Hematopoietic multipotent progenitor cell treated with erythropoietin and hydrocortisone succinate and interleukin-3 and kit ligand, for 4 days (in vitro differentiated cells): ENCODE results near the gene OR5AS1.
"Not testable (repeated sequence)": the region's sequence is repeated elsewhere in the genome, so short reads cannot be mapped to it uniquely, and the experiment has no call there.

Source experiments
- DNase-seq: peaks from one replicate; pipeline ENCODE4 v3.0.0-alpha.2; 2015

The OR5AS1 gene

GRCh38 chr11:56027354-56027753 lies at the start of gene OR5AS1:
OR5AS1 (plus strand) TSS chr11:56027654; CDS start chr11:56030419, 2,765 bp downstream.
- DNase-seq, result no peak

GRCh38 chr11:55994525-55994924 lies 32.9 kb upstream of the OR5AS1 start, which contains the start of gene OR5F1:
OR5F1 (minus strand) TSS chr11:55994625; CDS start chr11:55994625, 0 bp downstream.
- no peak for DNase-seq

- DNase-seq, result no peak
Measured at GRCh38 chr11:56010716-56011115, 16.7 kb upstream of the OR5AS1 start.

- DNase-seq, result no peak
Measured at GRCh38 chr11:56013805-56014204, 13.6 kb upstream of the OR5AS1 start.

- no peak for DNase-seq
Measured at GRCh38 chr11:56045538-56045937, 18.1 kb downstream of the OR5AS1 start.

- DNase-seq, result no peak
Measured at GRCh38 chr11:56048480-56048879, 21.0 kb downstream of the OR5AS1 start.

GRCh38 chr11:56049487-56049886 lies 22.0 kb downstream of the OR5AS1 start:
- no peak for DNase-seq

- DNase-seq, result not testable (repeated sequence)
Measured at GRCh38 chr11:56056366-56056765, 28.9 kb downstream of the OR5AS1 start.

- not testable (repeated sequence) for DNase-seq
Measured at GRCh38 chr11:56057661-56058237, 30.3 kb downstream of the OR5AS1 start.

- not testable (repeated sequence) for DNase-seq
Measured at GRCh38 chr11:56058260-56058780, 30.9 kb downstream of the OR5AS1 start.

- no peak for DNase-seq
Measured at GRCh38 chr11:56066980-56067379, 39.5 kb downstream of the OR5AS1 start.
